K562 (cell line): ENCODE measurements around the gene UBXN1. TPM values are rescaled to one million over a fixed set of nuclear protein-coding genes. Genes with fewer than 3 reads are reported as not detected.
A peak's percentile ranks its signal among the peaks of the same experiment; 100 is the strongest.

Experiments used
- ATAC-seq: fragments of 200-7000 bp; cut with Tn5 transposase; 3 replicates; pipeline ENCODE4 v1.9.1; 2020; ENCODE audit warnings: moderate library complexity
- BruUV-seq: library from RNA; stranded (reverse); fragments of 400-500 nt; replicated peaks from 2 replicates; lab custom pipeline; 2021; lab: Mats Ljungman, UMichigan
- CTCF ChIA-PET: fragments of 300-600 bp; formaldehyde crosslinking; extraction: SDS; loops from one replicate; lab custom pipeline; 2021; ENCODE audit warnings: low intra/inter-chr PET ratio; lab: Yijun Ruan, JAX
- POLR2A ChIA-PET: fragments of 300-600, 350-650 bp; sonication (Branson Sonifier 250); formaldehyde crosslinking; extraction: SDS; loops from one replicate; lab custom pipeline; 2021; ENCODE audit warnings: antibody characterized with exemption, inconsistent platforms; lab: Yijun Ruan, JAX
- DNase-seq, 4 experiments: peaks; one replicate each; pipeline versions ENCODE4 v3.0.0 to v3.0.0-alpha.2; 2011 to 2018; ENCODE audit warnings: low spot score in 3 of 4, mixed read lengths in 3 of 4; ENCODE audit errors: extremely low read depth in 1 of 4
- FAIRE-seq: peaks from 2 replicates; lab custom pipeline; 2011; peaks lifted over from hg19 to GRCh38; lab: Jason Lieb, UNC
- H2AFZ ChIP-seq: 2 replicates; pipeline ENCODE4 v1.6.0; 2011; ENCODE audit warnings: low read depth, low read length, control low read depth, inconsistent platforms
- H3K27ac ChIP-seq: fragments of 200-600 bp; 3 replicates; pipeline ENCODE4 v1.8.0; 2011; ENCODE audit warnings: low read depth, mild to moderate bottlenecking, control low read depth, inconsistent platforms, low read length, moderate library complexity, mixed read lengths; ENCODE audit errors: extremely low read depth
- H3K27me3 ChIP-seq, 2 experiments: fragments of 300-600 bp in 1 of 2; 2 replicates in 1 of 2; 3 replicates in 1 of 2; pipeline versions ENCODE4 v1.6.0 to v1.8.0; 2011; ENCODE audit warnings: inconsistent platforms in 2 of 2, low read length in 2 of 2, mild to moderate bottlenecking in 1 of 2, mixed read lengths in 1 of 2, moderate library complexity in 1 of 2; ENCODE audit not compliant: control insufficient read depth in 2 of 2, insufficient read depth in 2 of 2
- H3K36me3 ChIP-seq: fragments of 300-600 bp; 3 replicates; pipeline ENCODE4 v1.8.0; 2011; ENCODE audit warnings: mild to moderate bottlenecking, low read length, inconsistent platforms; ENCODE audit not compliant: control insufficient read depth, insufficient read depth
- H3K4me1 ChIP-seq, 2 experiments: fragments of 200-600 bp in 1 of 2; replicated peaks in 1 of 2; 2 replicates in 1 of 2; 3 replicates in 1 of 2; pipeline versions ENCODE4 v1.5.1 to v1.8.0; 2011; ENCODE audit warnings: inconsistent platforms in 2 of 2, low read length in 2 of 2, mild to moderate bottlenecking in 1 of 2, mixed read lengths in 1 of 2, moderate library complexity in 1 of 2; ENCODE audit not compliant: control insufficient read depth in 2 of 2, insufficient read depth in 2 of 2
- H3K4me2 ChIP-seq: 2 replicates; pipeline ENCODE4 v1.6.1; 2011; ENCODE audit warnings: low read length, control low read depth, inconsistent platforms, mixed read lengths; ENCODE audit not compliant: insufficient read depth
- H3K4me3 ChIP-seq: fragments of 200-600 bp; sonication (generic), shearing (Covaris generic); 2 replicates; pipeline ENCODE4 v1.5.1; 2016; ENCODE audit warnings: control low read depth, inconsistent platforms
- H3K79me2 ChIP-seq: fragments of 200-600 bp; 3 replicates; pipeline ENCODE4 v1.8.0; 2011; ENCODE audit warnings: low read length, inconsistent platforms; ENCODE audit not compliant: control insufficient read depth, insufficient read depth
- H3K9ac ChIP-seq, 2 experiments: 2 replicates each; pipeline versions ENCODE4 v1.6.0 to v1.6.1; 2011; ENCODE audit warnings: low read depth in 2 of 2, low read length in 2 of 2, control low read depth in 1 of 2, inconsistent platforms in 1 of 2, mild to moderate bottlenecking in 1 of 2, mixed read lengths in 1 of 2; ENCODE audit not compliant: insufficient read depth in 1 of 2
- H3K9me1 ChIP-seq: one replicate; pipeline ENCODE4 v1.6.0; 2011; ENCODE audit warnings: inconsistent platforms, mild to moderate bottlenecking, low read length, moderate library complexity; ENCODE audit not compliant: control insufficient read depth, insufficient read depth
- H3K9me3 ChIP-seq: replicated peaks from 2 replicates; pipeline ENCODE4 v1.5.1; 2011; ENCODE audit warnings: low read depth, low read length, inconsistent platforms; ENCODE audit not compliant: control insufficient read depth, insufficient read depth
- H4K20me1 ChIP-seq: replicated peaks from 2 replicates; pipeline ENCODE4 v1.6.1; 2011; ENCODE audit warnings: low read length, inconsistent platforms, mixed read lengths; ENCODE audit not compliant: control insufficient read depth, insufficient read depth
- EP400 ChIP-seq: fragments of 450-650 bp; IDR thresholded peaks from 2 replicates; pipeline ENCODE4 v1.6.1; 2017; ENCODE audit warnings: antibody characterized with exemption, mild to moderate bottlenecking, moderate library complexity
- SMARCA4 ChIP-seq: fragments of 450-650 bp; IDR thresholded peaks from 2 replicates; pipeline ENCODE4 v1.6.1; 2016
- TSC22D4 ChIP-seq: fragments of 450-650 bp; IDR thresholded peaks from 2 replicates; pipeline ENCODE4 v1.6.1; 2016; ENCODE audit warnings: missing genetic modification characterization, missing biosample characterization, control low read depth
- ZNF121 ChIP-seq: sonication (generic); formaldehyde crosslinking; conservative IDR thresholded peaks from 2 replicates; pipeline ENCODE4 v1.8.0; 2022; ENCODE audit warnings: missing genetic modification reagents
- ZSCAN32 ChIP-seq: fragments of 450-650 bp; formaldehyde crosslinking; IDR thresholded peaks from 2 replicates; pipeline ENCODE4 v1.4.0; 2020; ENCODE audit warnings: mild to moderate bottlenecking, moderate library complexity
- WGBS: fragments of 100-300 bp; shearing (Covaris generic); methylation state at CpG from one replicate; pipeline ENCODE4 v1.1.6; 2016; ENCODE audit warnings: low coverage, mixed read lengths; ENCODE audit not compliant: insufficient coverage; ENCODE audit errors: missing lambda C conversion rate; 5-methylcytosine and 5-hydroxymethylcytosine counted together
- in situ Hi-C: fragments of 300-500 bp; cut with MboI; formaldehyde crosslinking; loops from 4 replicates; pipeline ENCODE4 v1.15.0; 2018; ENCODE audit warnings: inconsistent platforms, mixed read lengths
- intact Hi-C: fragments of 100-400 bp; cut with micrococcal nuclease; formaldehyde crosslinking; loops from 2 replicates; pipeline ENCODE4 v1.14.2; 2022
- polyA plus RNA-seq, 8 experiments: library from polyadenylated mRNA; depleted of rRNA in 4 of 8; stranded (reverse) in 5 of 8; unstranded in 3 of 8; fragments of >200 nt; fragmentation: Nextera tagmentation in 2 of 8; fragmentation: Illumina TruSeq in 1 of 8; extraction: Ambion mirVana in 2 of 8; extraction: Trizol in 1 of 8; gene quantifications; 2 replicates each; pipeline versions ENCODE4 v1.2.1 to v1.2.3, GENCODE V29; 2011 to 2014; ENCODE audit warnings: inconsistent platforms in 1 of 8, missing spikeins in 1 of 8
- total RNA-seq, 7 experiments: library from RNA; depleted of rRNA in 6 of 7; stranded (reverse); fragments of >200 nt in 6 of 7; fragmentation: Illumina TruSeq in 2 of 7; extraction: Trizol in 2 of 7; gene quantifications; 2 replicates each; pipeline versions ENCODE4 v1.2.1 to v1.2.3, GENCODE V29; 2011 to 2021; ENCODE audit warnings: low replicate concordance in 1 of 7
- TF ChIP-seq, protein P1 (sequence below): fragments of 450-650 bp; IDR thresholded peaks from 2 replicates; pipeline ENCODE4 v1.6.1; 2016
- TF ChIP-seq, protein P2 (sequence below): fragments of 450-650 bp; IDR thresholded peaks from 2 replicates; pipeline ENCODE4 v1.6.1; 2018; ENCODE audit not compliant: partially characterized antibody

Gene UBXN1
- total and polyA plus RNA-seq, 9 of the 15 experiments (the other 6 are each of a cell fraction or from before 2014, with no cell fraction given), result 4.8 to 263 (median 99.7) TPM

DNA sequence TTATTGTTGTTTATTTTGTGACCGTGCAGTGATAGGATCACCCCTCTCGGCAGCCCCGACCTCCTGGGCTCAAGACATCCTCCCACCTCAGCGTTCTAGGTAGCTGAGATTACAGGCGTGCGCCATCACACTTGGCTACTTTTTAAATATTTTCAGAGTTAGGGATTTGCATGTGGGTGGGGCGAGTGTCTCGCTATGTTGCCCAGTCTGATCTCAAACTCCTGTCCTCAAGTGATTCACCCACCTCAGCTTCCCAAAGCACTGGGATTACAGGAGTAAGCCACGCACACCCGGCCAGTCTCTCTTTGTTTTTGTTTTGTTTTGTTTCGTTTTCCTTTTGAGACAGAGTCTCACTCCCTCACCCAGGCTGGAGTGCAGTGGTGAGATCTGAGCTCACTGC lies 24.6 kb downstream of the UBXN1 start:
- 73% methylated on average over 11 of the region's 11 CpGs for WGBS
- peak overlapping the region in 1 of 2 experiments; percentile 70; a peak in 1 of 4 replicates for H3K9ac ChIP-seq
- ChIA-PET CTCF (no interaction called here), POLR2A (interaction anchor here (1.5 to 5.3 kb wide), 4 partner anchors 13 to 73 kb away, joined by 4 to 161 read pairs (median 6); partner anchors contain the start of genes C11orf98, CSKMT, HNRNPUL2 and LBHD1)
- H3K4me1 ChIP-seq, result peaks cover 10 to 28% of the 10 kb centered on the region in 2 experiments; a peak in 4 of 5 replicates
- peaks cover 27% of the 10 kb centered on the region for H3K79me2 ChIP-seq
- no peaks in the 10 kb centered on the region for H4K20me1 ChIP-seq
- DNase-seq (no peak), ATAC-seq (no peak), FAIRE-seq (no peak)
- H3K9me3 ChIP-seq, result no peaks in the 10 kb centered on the region
- H2AFZ ChIP-seq, result peak overlapping the region; percentile 54
- H3K27me3 ChIP-seq, result no peaks in the 10 kb centered on the region
- 0 out of 2 replicates have a peak overlapping the region, but pooled peaks have one; percentile 13 for H3K4me2 ChIP-seq
- H3K27ac ChIP-seq, result no peak overlapping the region
- no peaks in the 10 kb centered on the region for H3K9me1 ChIP-seq
- peaks cover 15% of the 10 kb centered on the region; the same call in 2 of the 3 replicates for H3K36me3 ChIP-seq
- intact Hi-C loops (no loop called here), in situ Hi-C loops (no loop called here)
- TF ChIP-seq EP400 (no peak), ZNF121 (peak; percentile 63)
- no peak overlapping the region for H3K4me3 ChIP-seq
- BruUV-seq, result no TSS peak

DNA sequence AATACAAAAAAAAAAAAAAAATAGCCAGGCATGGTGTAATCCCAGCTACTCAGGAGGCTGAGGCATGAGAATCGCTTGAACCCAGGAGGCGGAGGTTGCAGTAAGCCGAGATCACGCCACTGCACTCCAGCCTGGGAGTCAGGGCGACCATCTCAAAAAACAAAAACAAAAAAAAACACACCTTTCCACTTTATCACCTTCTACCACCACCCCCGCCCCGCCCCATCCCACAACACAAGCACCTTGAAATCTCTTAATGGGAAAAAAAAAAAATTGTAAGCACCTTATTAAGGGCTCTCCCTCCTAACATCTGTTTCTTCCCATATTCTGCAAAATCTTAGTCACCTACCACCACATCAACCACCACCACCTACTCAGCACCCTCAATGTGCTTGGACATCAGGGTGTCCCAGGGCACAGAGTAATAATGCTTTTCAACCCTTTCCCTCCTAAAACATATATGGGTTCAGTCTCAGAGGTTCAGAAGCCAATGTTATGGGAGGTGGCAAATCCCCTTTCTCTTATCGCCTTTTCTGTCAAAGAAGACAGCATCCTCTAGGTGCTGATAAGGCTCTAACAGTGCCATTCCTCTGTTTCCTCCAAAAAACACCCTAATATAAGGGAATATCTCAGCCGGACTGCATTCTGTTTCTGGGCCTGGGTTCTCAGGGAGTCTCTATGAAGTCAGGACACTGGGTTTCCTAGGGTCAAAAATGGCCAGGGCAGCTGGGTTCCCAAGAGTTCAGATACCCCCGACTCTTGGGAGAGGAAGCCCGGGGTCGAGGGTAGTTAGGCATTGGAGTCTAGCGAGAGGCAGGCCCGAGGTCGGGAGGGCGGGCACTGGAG lies 26.5 kb downstream of the UBXN1 start:
- Histone ChIP-seq H3K36me3 (peaks cover 35% of the 10 kb centered on the region; the same call in 2 of the 3 replicates), H3K9me3 (no peaks in the 10 kb centered on the region), H3K4me3 (peak overlapping the region; percentile 77), H3K9me1 (no peaks in the 10 kb centered on the region), H4K20me1 (peaks cover 9% of the 10 kb centered on the region), H3K9ac (peak overlapping the region; percentile 87 to 98), H3K27ac (peak overlapping the region; percentile 80), H3K27me3 (no peaks in the 10 kb centered on the region), H2AFZ (peak overlapping the region; percentile 95; the same call in 1 of the 2 replicates), H3K79me2 (peaks cover 27% of the 10 kb centered on the region), H3K4me1 (peaks cover 11 to 36% of the 10 kb centered on the region in 2 experiments; a peak in 4 of 5 replicates), H3K4me2 (peak overlapping the region; percentile 91)
- ChIA-PET CTCF (no interaction called here), POLR2A (interaction anchor here (0.6 to 1.4 kb wide), 11 partner anchors 8 to 256 kb away, joined by 3 to 52 read pairs (median 4); partner anchors contain the start of genes C11orf98, CSKMT, LBHD1 and UQCC3)
- ATAC-seq (peak; percentile 33), FAIRE-seq (peak; percentile 73), DNase-seq (peak in 3 of 4 experiments; percentile 11 to 31 (median 20))
- BruUV-seq, result TSS peak; percentile 67
- 12% methylated on average over 14 of the region's 16 CpGs for WGBS
- in situ Hi-C loops (no loop called here), intact Hi-C loops (no loop called here)
- TF ChIP-seq, protein P1, sequence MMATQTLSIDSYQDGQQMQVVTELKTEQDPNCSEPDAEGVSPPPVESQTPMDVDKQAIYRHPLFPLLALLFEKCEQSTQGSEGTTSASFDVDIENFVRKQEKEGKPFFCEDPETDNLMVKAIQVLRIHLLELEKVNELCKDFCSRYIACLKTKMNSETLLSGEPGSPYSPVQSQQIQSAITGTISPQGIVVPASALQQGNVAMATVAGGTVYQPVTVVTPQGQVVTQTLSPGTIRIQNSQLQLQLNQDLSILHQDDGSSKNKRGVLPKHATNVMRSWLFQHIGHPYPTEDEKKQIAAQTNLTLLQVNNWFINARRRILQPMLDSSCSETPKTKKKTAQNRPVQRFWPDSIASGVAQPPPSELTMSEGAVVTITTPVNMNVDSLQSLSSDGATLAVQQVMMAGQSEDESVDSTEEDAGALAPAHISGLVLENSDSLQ, result 0 out of 2 replicates have a peak, but pooled peaks have one; percentile 15
- TF ChIP-seq ZSCAN32 (CRISPR knock-in tag), result no peak
- TF ChIP-seq SMARCA4, result peak; percentile 59
- TF ChIP-seq, protein P2, sequence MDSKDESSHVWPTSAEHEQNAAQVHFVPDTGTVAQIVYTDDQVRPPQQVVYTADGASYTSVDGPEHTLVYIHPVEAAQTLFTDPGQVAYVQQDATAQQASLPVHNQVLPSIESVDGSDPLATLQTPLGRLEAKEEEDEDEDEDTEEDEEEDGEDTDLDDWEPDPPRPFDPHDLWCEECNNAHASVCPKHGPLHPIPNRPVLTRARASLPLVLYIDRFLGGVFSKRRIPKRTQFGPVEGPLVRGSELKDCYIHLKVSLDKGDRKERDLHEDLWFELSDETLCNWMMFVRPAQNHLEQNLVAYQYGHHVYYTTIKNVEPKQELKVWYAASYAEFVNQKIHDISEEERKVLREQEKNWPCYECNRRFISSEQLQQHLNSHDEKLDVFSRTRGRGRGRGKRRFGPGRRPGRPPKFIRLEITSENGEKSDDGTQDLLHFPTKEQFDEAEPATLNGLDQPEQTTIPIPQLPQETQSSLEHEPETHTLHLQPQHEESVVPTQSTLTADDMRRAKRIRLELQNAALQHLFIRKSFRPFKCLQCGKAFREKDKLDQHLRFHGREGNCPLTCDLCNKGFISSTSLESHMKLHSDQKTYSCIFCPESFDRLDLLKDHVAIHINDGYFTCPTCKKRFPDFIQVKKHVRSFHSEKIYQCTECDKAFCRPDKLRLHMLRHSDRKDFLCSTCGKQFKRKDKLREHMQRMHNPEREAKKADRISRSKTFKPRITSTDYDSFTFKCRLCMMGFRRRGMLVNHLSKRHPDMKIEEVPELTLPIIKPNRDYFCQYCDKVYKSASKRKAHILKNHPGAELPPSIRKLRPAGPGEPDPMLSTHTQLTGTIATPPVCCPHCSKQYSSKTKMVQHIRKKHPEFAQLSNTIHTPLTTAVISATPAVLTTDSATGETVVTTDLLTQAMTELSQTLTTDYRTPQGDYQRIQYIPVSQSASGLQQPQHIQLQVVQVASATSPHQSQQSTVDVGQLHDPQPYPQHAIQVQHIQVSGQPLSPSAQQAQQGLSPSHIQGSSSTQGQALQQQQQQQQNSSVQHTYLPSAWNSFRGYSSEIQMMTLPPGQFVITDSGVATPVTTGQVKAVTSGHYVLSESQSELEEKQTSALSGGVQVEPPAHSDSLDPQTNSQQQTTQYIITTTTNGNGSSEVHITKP, result peak; percentile 6
- no peak for TF ChIP-seq TSC22D4 (tag)
